Measurements from ENCODE around the gene SHC4.
A peak's percentile ranks its signal among the peaks of the same experiment; 100 is the strongest.

Gene SHC4

GRCh38 chr15:48800811-48801455 lies 162.8 kb downstream of the SHC4 start:
- TF ChIP-seq CTCF (conservative IDR thresholded peaks at IDR 0.05; ENCODE audit: control insufficient read depth, insufficient read depth, low read depth, low read length): peak; percentile 57
- H3K4me3 ChIP-seq (ENCODE audit: control insufficient read depth, low read depth, low read length): no peak overlapping the region
- DNase-seq (ENCODE audit: low read depth): peak; percentile 59

GRCh38 chr15:48800245-48800644 lies 163.5 kb downstream of the SHC4 start:
- H3K4me3 ChIP-seq (ENCODE audit: control insufficient read depth, low read depth, low read length): no peak overlapping the region
- DNase-seq (ENCODE audit: low read depth): no peak
- no peak for TF ChIP-seq CTCF (conservative IDR thresholded peaks at IDR 0.05; ENCODE audit: control insufficient read depth, insufficient read depth, low read depth, low read length)

GRCh38 chr15:48798319-48798718 lies 165.4 kb downstream of the SHC4 start:
- H3K4me3 ChIP-seq (ENCODE audit: control insufficient read depth, low read depth, low read length): no peak overlapping the region
- TF ChIP-seq CTCF (conservative IDR thresholded peaks at IDR 0.05; ENCODE audit: control insufficient read depth, insufficient read depth, low read depth, low read length): no peak
- DNase-seq (ENCODE audit: low read depth): no peak

GRCh38 chr15:48796930-48797329 lies 166.8 kb downstream of the SHC4 start:
- DNase-seq (ENCODE audit: low read depth): peak; percentile 72
- no peak for TF ChIP-seq CTCF (conservative IDR thresholded peaks at IDR 0.05; ENCODE audit: control insufficient read depth, insufficient read depth, low read depth, low read length)

GRCh38 chr15:48796521-48796920 lies 167.2 kb downstream of the SHC4 start:
- TF ChIP-seq CTCF (conservative IDR thresholded peaks at IDR 0.05; ENCODE audit: control insufficient read depth, insufficient read depth, low read depth, low read length): no peak
- DNase-seq (ENCODE audit: low read depth): no peak
- no peak overlapping the region for H3K4me3 ChIP-seq (ENCODE audit: control insufficient read depth, low read depth, low read length)

More at GRCh38 chr15:48796930-48797329, 166.8 kb downstream of the SHC4 start:
- H3K4me3 ChIP-seq (ENCODE audit: control insufficient read depth, low read depth, low read length): no peak overlapping the region

- no peak for TF ChIP-seq CTCF (conservative IDR thresholded peaks at IDR 0.05; ENCODE audit: control insufficient read depth, insufficient read depth, low read depth, low read length)
These were observed 167.8 kb downstream of the SHC4 start for GRCh38 chr15:48795901-48796300.

More at GRCh38 chr15:48795901-48796300, 167.8 kb downstream of the SHC4 start:
- DNase-seq (ENCODE audit: low read depth): no peak
- no peak overlapping the region for H3K4me3 ChIP-seq (ENCODE audit: control insufficient read depth, low read depth, low read length)
